Ishikawa (cell line): ENCODE results near the gene SEMA6A.

Source experiments
- EP300 ChIP-seq: IDR thresholded peaks from 2 replicates; pipeline ENCODE4 v1.6.1; 2012; ENCODE audit warnings: borderline replicate concordance
- RAD21 ChIP-seq: IDR thresholded peaks from 2 replicates; pipeline ENCODE4 v1.6.1; 2012; ENCODE audit warnings: low read depth
- TAF1 ChIP-seq: IDR thresholded peaks from 2 replicates; pipeline ENCODE4 v1.6.1; 2012; ENCODE audit warnings: low read depth, mild to moderate bottlenecking

- TF ChIP-seq RAD21: no peak
- no peak for TF ChIP-seq EP300
- no peak for TF ChIP-seq TAF1
These were observed 65.8 kb downstream of the SEMA6A start for GRCh38 chr5:116508835-116509234.
